HG03060 (cell line): Measurements from ENCODE around the gene ZDHHC13.

Source experiments
- ATAC-seq: cut with Tn5 transposase; IDR thresholded peaks from one replicate; pipeline ENCODE4 v1.9.1; 2021; ENCODE audit warnings: low read depth, moderate number of reproducible peaks; ENCODE audit not compliant: unreplicated experiment

Gene ZDHHC13

GRCh38 chr11:19200410-19201201 lies 83.6 kb downstream of the ZDHHC13 start:
- ATAC-seq = no peak

- ATAC-seq = no peak
Measured at GRCh38 chr11:19201737-19202605, 85.0 kb downstream of the ZDHHC13 start, which contains the start of gene CSRP3. CSRP3 (minus strand) TSS chr11:19201983; CDS start chr11:19192448, 9,535 bp downstream.

GRCh38 chr11:19204836-19205235 lies 87.9 kb downstream of the ZDHHC13 start:
- no peak for ATAC-seq

- ATAC-seq = no peak
Measured at GRCh38 chr11:19208181-19208580, 91.2 kb downstream of the ZDHHC13 start.

- ATAC-seq = no peak
Measured at GRCh38 chr11:19208959-19209546, 92.1 kb downstream of the ZDHHC13 start.

GRCh38 chr11:19209617-19210370 lies 92.8 kb downstream of the ZDHHC13 start:
- no peak for ATAC-seq

- ATAC-seq = no peak
Measured at GRCh38 chr11:19216021-19216420, 99.1 kb downstream of the ZDHHC13 start.

- ATAC-seq = no peak
Measured at GRCh38 chr11:19216709-19217374, 99.9 kb downstream of the ZDHHC13 start.

GRCh38 chr11:19218216-19218615 lies 101.2 kb downstream of the ZDHHC13 start:
- no peak for ATAC-seq

- ATAC-seq = no peak
Measured at GRCh38 chr11:19218786-19219460, 102.0 kb downstream of the ZDHHC13 start.

GRCh38 chr11:19220903-19221724 lies 104.1 kb downstream of the ZDHHC13 start:
- ATAC-seq = no peak

GRCh38 chr11:19225123-19225522 lies 108.2 kb downstream of the ZDHHC13 start:
- ATAC-seq = no peak

- no peak for ATAC-seq
Measured at GRCh38 chr11:19225581-19225980, 108.6 kb downstream of the ZDHHC13 start.
